GM21423 (cell line): ENCODE data around the gene ERO1B.

ENCODE experiments used
- ATAC-seq: cut with Tn5 transposase; IDR thresholded peaks from one replicate; pipeline ENCODE4 v1.9.1; 2021; ENCODE audit warnings: mild to moderate bottlenecking, moderate library complexity; ENCODE audit not compliant: unreplicated experiment

Gene ERO1B

GRCh38 chr1:236253918-236254637, 27.7 kb downstream of the ERO1B start:
- ATAC-seq = no peak

- no peak for ATAC-seq
These were observed 28.6 kb downstream of the ERO1B start for GRCh38 chr1:236253119-236253518.

- ATAC-seq = no peak
These were observed 30.2 kb downstream of the ERO1B start for GRCh38 chr1:236251587-236251986.

- no peak for ATAC-seq
These were observed 34.5 kb downstream of the ERO1B start for GRCh38 chr1:236247286-236247685.

- no peak for ATAC-seq
These were observed 39.2 kb downstream of the ERO1B start for GRCh38 chr1:236242568-236242967.

- no peak for ATAC-seq
These were observed 41.1 kb downstream of the ERO1B start for GRCh38 chr1:236240675-236241074.

- ATAC-seq = no peak
These were observed 42.6 kb downstream of the ERO1B start for GRCh38 chr1:236239092-236239585.

GRCh38 chr1:236235116-236235515, 46.6 kb downstream of the ERO1B start:
- ATAC-seq = no peak

- ATAC-seq = no peak
These were observed 53.3 kb downstream of the ERO1B start for GRCh38 chr1:236228411-236228810.

GRCh38 chr1:236222632-236223031, 59.1 kb downstream of the ERO1B start:
- ATAC-seq = no peak

- ATAC-seq = no peak
These were observed 61.3 kb downstream of the ERO1B start for GRCh38 chr1:236220473-236220872.

GRCh38 chr1:236214761-236215160, 67.0 kb downstream of the ERO1B start:
- no peak for ATAC-seq

GRCh38 chr1:236213534-236213933, 68.2 kb downstream of the ERO1B start:
- ATAC-seq = no peak

- no peak for ATAC-seq
These were observed 69.9 kb downstream of the ERO1B start for GRCh38 chr1:236211815-236212214.

GRCh38 chr1:236209713-236210112, 72.0 kb downstream of the ERO1B start:
- ATAC-seq = no peak

- ATAC-seq = no peak
These were observed 72.6 kb downstream of the ERO1B start for GRCh38 chr1:236209185-236209584.

GRCh38 chr1:236207569-236207968, 74.2 kb downstream of the ERO1B start:
- ATAC-seq = no peak

GRCh38 chr1:236207121-236207520, 74.6 kb downstream of the ERO1B start:
- no peak for ATAC-seq

- no peak for ATAC-seq
These were observed 75.2 kb downstream of the ERO1B start for GRCh38 chr1:236206548-236206947.

- ATAC-seq = no peak
These were observed 77.1 kb downstream of the ERO1B start for GRCh38 chr1:236204656-236205055.

GRCh38 chr1:236204039-236204438, 77.7 kb downstream of the ERO1B start:
- ATAC-seq = no peak

- no peak for ATAC-seq
These were observed 80.0 kb downstream of the ERO1B start for GRCh38 chr1:236201786-236202185.

GRCh38 chr1:236200925-236201324, 80.8 kb downstream of the ERO1B start:
- ATAC-seq = no peak
